HG02678 (cell line): ENCODE measurements around the gene FDX1.

Source experiments
- ATAC-seq: cut with Tn5 transposase; IDR thresholded peaks from one replicate; pipeline ENCODE4 v1.9.1; 2021; ENCODE audit warnings: mild to moderate bottlenecking, moderate library complexity; ENCODE audit not compliant: unreplicated experiment

FDX1 gene

DNA sequence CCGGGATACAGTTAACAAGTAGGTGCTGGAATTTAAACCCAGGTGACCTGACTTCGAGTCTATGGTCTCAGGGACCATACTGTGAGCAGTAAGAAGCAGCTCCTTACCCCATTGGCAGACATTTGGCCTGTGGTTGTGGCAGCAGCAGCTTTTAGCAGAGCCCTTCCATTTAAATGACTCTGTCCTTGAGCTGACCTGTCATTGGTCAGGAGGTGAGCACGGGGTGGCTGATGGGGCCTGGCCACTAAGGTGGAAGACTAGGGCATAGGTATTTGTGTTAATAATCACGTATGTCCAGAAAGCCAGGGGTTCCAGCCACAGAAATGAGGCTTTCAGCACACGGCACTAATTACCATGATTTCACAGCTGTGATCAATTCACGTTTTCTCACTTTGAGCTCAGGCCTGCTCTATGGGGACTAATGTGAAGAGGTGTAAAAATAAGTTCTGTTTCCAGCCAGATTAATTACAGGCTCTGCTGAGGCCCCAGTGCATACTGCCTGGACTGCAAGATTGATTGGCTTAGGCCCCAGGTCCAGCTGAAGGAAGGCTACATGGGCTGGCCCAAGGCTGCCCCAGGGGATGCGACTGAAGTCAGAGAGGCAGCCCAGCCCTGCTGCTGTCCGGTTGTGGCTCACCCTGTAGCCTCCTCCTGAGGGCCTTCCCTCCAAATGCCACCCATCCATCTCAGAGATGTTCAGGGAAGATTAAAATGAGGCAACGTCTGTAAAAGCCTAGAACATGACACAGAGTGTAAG lies 76.0 kb downstream of the FDX1 start:
- ATAC-seq, result no peak

DNA sequence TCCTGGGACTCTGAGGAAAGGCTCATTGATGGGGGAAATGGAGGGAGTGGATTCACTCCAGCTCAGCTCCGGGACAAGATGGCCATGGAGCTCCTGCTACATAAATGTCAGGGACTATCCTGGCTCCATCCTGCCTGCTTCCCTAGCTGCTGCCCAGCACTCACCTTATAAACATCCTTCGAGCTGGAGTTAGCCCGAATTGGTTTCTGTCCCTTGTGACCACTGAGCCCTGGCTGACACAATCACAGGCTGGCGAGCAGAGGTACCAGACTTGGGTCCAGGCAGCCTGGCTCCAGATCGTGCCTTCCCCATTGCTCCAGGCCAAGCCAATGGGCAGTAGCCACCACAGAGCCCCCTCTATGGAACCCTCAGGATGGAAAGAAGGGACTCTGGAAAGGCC lies 77.6 kb downstream of the FDX1 start:
- ATAC-seq, result no peak

GRCh38 chr11:110508786-110509185 lies 79.0 kb downstream of the FDX1 start:
- no peak for ATAC-seq

GRCh38 chr11:110509472-110509871 lies 79.7 kb downstream of the FDX1 start:
- no peak for ATAC-seq

- ATAC-seq, result no peak
Observed at GRCh38 chr11:110512026-110512425, 82.3 kb downstream of the FDX1 start.

DNA sequence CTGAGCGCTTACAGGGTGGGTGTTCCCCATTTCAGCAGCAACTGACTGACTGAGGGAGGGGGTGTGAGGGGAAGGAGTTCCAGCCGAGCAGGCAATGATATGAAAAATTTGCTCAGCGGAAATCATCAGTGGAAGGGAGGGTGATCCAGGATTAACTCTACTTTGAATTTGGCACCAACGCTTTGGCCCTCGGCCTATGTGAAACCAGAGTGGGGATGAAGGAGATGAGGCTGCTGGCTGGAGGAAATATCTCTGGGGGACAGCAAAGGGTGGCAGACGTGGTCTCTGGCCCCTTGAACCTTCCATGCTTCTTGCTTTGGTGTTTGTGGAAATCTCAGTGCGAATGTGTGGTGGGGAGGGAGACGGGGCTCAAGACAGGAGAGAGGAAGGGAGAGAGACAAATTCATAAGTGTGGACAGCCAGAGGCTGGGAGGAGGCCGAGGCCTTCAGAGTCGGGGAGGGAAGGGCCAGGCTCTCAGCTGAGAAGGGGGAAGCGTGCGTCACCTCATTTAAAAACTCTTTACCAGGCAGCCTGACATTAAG lies 83.6 kb downstream of the FDX1 start:
- no peak for ATAC-seq

DNA sequence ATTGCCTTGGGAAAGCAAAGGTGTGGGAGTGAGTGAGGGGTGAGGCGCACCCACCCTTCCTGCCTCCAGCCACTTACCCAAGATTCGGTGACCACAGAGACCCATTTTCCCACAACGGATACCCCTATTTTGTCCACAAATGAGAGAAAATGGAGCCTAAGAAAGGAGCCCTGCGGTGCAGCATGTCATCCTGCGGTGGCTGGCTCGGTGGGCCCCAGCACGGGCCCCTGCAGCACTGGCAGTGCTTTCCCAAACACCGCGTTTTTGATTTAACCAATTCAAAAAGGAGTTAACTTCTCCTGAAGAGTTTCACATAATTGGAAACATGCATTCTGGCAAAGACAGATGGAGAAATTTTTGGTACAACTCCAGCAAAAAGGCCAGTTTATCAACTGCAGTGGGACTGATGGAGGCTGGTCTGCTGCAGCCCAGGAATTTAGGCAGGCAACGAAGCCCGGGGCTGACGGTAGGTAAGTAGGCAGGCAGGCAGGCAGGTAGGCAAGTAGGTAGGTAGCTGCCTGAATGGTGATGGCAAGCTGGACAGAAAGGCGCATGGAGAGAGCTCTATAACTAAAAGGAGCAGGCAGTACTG lies 84.2 kb downstream of the FDX1 start:
- no peak for ATAC-seq
